NCI-H345 treated with DMSO at 0.1 percent for 48 hours (cell line): ENCODE measurements around the gene RFK.
"Not testable (repeated sequence)": the region's sequence is repeated elsewhere in the genome, so short reads cannot be mapped to it uniquely, and the experiment has no call there.

ENCODE experiments used
- DNase-seq: peaks from one replicate; lab custom pipeline; 2025; ENCODE audit not compliant: unreplicated experiment; lab: John Stamatoyannopoulos, UW

Gene RFK

GRCh38 chr9:76371901-76372300, 22.3 kb downstream of the RFK start:
- no peak for DNase-seq

- no peak for DNase-seq
These were observed 23.7 kb downstream of the RFK start for GRCh38 chr9:76370396-76371023.

- peak; percentile 93 for DNase-seq
These were observed 24.6 kb downstream of the RFK start for GRCh38 chr9:76369583-76369982.

GRCh38 chr9:76366275-76366674, 28.0 kb downstream of the RFK start:
- peak; percentile 21 for DNase-seq

- DNase-seq, result no peak
These were observed 29.2 kb downstream of the RFK start for GRCh38 chr9:76365028-76365427.

GRCh38 chr9:76363032-76363395, 31.2 kb downstream of the RFK start:
- DNase-seq, result no peak

GRCh38 chr9:76362332-76363031, 31.7 kb downstream of the RFK start:
- DNase-seq, result not testable (repeated sequence)

- no peak for DNase-seq
These were observed 34.5 kb downstream of the RFK start for GRCh38 chr9:76359766-76360165.

GRCh38 chr9:76359365-76359764, 34.9 kb downstream of the RFK start:
- DNase-seq, result no peak

GRCh38 chr9:76358628-76359280, 35.5 kb downstream of the RFK start:
- DNase-seq, result no peak

- no peak for DNase-seq
These were observed 36.7 kb downstream of the RFK start for GRCh38 chr9:76357555-76357954.

- DNase-seq, result no peak
These were observed 38.3 kb downstream of the RFK start for GRCh38 chr9:76355886-76356285.

- DNase-seq, result no peak
These were observed 40.0 kb downstream of the RFK start for GRCh38 chr9:76354221-76354620.

- DNase-seq, result no peak
These were observed 40.9 kb downstream of the RFK start for GRCh38 chr9:76353280-76353679.

GRCh38 chr9:76352026-76352620, 42.1 kb downstream of the RFK start:
- DNase-seq, result no peak

- DNase-seq, result no peak
These were observed 43.2 kb downstream of the RFK start for GRCh38 chr9:76351006-76351405.

- no peak for DNase-seq
These were observed 44.4 kb downstream of the RFK start for GRCh38 chr9:76349865-76350264.

- no peak for DNase-seq
These were observed 51.4 kb downstream of the RFK start for GRCh38 chr9:76342858-76343257.

GRCh38 chr9:76342201-76342600, 52.0 kb downstream of the RFK start:
- no peak for DNase-seq

- DNase-seq, result no peak
These were observed 52.6 kb downstream of the RFK start for GRCh38 chr9:76341616-76342015.

- DNase-seq, result no peak
These were observed 55.8 kb downstream of the RFK start for GRCh38 chr9:76338418-76338817.

- DNase-seq, result no peak
These were observed 58.2 kb downstream of the RFK start for GRCh38 chr9:76336027-76336426.
